ENCODE data around the gene DMP1.
"Not testable (repeated sequence)": the region's sequence is repeated elsewhere in the genome, so short reads cannot be mapped to it uniquely, and the experiment has no call there.

The DMP1 gene

GRCh38 chr4:87690947-87691346 lies 40.9 kb downstream of the DMP1 start:
- not testable (repeated sequence) for FAIRE-seq

GRCh38 chr4:87692060-87692459 lies 42.0 kb downstream of the DMP1 start:
- FAIRE-seq: not testable (repeated sequence)

GRCh38 chr4:87697272-87697671 lies 47.2 kb downstream of the DMP1 start:
- no peak for FAIRE-seq

GRCh38 chr4:87697945-87698344 lies 47.9 kb downstream of the DMP1 start:
- FAIRE-seq: no peak

GRCh38 chr4:87698394-87698793 lies 48.3 kb downstream of the DMP1 start:
- no peak for FAIRE-seq

- no peak for FAIRE-seq
Observed at GRCh38 chr4:87704001-87704400, 53.9 kb downstream of the DMP1 start.

- no peak for FAIRE-seq
Observed at GRCh38 chr4:87707279-87707918, 57.3 kb downstream of the DMP1 start.

All from islet of Langerhans (tissue), 1 donor.